ENCODE results near the gene ATP5ME. TPM values are rescaled to one million over a fixed set of nuclear protein-coding genes. Genes with fewer than 3 reads are reported as not detected.

The ATP5ME gene
- total and polyA plus RNA-seq, 2 donors (not counting 1 experiment from before 2014, with no cell fraction given), result 257 to 356 TPM

DNA sequence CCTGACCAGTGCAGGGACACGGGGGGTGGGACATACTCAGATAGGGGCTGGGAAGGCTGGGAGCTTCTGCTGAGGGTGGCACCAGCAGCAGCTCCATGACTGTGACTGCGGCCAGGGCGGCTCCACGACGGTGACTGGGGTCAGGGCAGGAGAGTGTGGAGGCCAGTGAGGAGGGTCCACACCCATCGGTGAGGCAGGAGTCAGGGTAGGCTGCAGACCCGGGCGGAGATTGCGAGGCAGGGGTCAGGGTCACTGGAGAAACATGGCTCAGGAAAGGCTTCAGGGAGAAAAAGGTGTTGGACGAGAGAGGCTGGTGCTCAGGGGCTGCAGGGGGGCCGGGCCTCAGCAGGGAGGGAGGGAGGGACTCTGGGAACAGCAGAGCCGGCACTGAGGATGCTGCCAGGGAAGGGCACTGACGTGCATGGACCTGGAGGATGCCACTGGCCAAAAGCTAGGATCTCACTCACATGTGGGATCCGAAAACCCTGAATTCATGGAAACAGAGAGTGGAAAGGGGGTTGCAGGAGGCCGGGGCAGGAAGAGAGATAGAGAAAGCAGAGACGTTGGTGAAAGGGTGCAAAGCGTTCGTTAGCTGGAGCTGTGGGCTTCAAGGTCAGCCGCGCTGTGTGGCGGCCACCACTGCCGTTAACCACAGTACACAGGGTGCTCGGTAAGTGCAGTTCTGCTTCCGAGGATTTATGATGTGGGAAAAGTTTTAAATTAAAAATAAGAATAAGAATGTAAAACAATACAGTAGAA is 22.0 kb downstream of the ATP5ME start:
- H3K9me3 ChIP-seq (ENCODE audit: control insufficient read depth, insufficient read depth, low read depth, low read length), result no peaks in the 10 kb centered on the region
- H4K20me1 ChIP-seq (ENCODE audit: control insufficient read depth, extremely low read depth, insufficient read depth, low read length), result no peaks in the 10 kb centered on the region
- DNase-seq (ENCODE audit: low read depth in 2 of 2), result no peak
- H3K4me3 ChIP-seq (replicated peaks in 1 of 4; ENCODE audit: control extremely low read depth in 1 of 4, insufficient read depth in 1 of 4, low read depth in 3 of 4, low read length in 4 of 4), result no peak overlapping the region
- H3K4me1 ChIP-seq (ENCODE audit: control insufficient read depth, extremely low read depth, insufficient read depth, low read length), result no peaks in the 10 kb centered on the region
- no peak overlapping the region for H3K4me2 ChIP-seq (ENCODE audit: extremely low read depth, insufficient read depth, low read length)
- no peaks in the 10 kb centered on the region for H3K36me3 ChIP-seq (ENCODE audit: control insufficient read depth, insufficient read depth, low read length)
- H3K27ac ChIP-seq (ENCODE audit: insufficient read depth, low read length), result no peak overlapping the region
- peaks cover 4% of the 10 kb centered on the region for H3K27me3 ChIP-seq (ENCODE audit: control insufficient read depth, insufficient read depth, low read length)
- H3K79me2 ChIP-seq (ENCODE audit: control insufficient read depth, insufficient read depth, low read length), result no peaks in the 10 kb centered on the region
- TF ChIP-seq EZH2 (IDR thresholded peaks at IDR 0.05; ENCODE audit: low read length, missing control alignments), result no peak
- TF ChIP-seq, protein P1, sequence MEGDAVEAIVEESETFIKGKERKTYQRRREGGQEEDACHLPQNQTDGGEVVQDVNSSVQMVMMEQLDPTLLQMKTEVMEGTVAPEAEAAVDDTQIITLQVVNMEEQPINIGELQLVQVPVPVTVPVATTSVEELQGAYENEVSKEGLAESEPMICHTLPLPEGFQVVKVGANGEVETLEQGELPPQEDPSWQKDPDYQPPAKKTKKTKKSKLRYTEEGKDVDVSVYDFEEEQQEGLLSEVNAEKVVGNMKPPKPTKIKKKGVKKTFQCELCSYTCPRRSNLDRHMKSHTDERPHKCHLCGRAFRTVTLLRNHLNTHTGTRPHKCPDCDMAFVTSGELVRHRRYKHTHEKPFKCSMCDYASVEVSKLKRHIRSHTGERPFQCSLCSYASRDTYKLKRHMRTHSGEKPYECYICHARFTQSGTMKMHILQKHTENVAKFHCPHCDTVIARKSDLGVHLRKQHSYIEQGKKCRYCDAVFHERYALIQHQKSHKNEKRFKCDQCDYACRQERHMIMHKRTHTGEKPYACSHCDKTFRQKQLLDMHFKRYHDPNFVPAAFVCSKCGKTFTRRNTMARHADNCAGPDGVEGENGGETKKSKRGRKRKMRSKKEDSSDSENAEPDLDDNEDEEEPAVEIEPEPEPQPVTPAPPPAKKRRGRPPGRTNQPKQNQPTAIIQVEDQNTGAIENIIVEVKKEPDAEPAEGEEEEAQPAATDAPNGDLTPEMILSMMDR (conservative IDR thresholded peaks at IDR 0.05 in 1 of 2, IDR thresholded peaks at IDR 0.05 in 1 of 2; ENCODE audit: low read depth in 1 of 2, low read length in 2 of 2), result no peak
- no peak overlapping the region for H2AFZ ChIP-seq (ENCODE audit: low read length)
- no peak overlapping the region for H3K9ac ChIP-seq (ENCODE audit: insufficient read depth, low read length)

DNA sequence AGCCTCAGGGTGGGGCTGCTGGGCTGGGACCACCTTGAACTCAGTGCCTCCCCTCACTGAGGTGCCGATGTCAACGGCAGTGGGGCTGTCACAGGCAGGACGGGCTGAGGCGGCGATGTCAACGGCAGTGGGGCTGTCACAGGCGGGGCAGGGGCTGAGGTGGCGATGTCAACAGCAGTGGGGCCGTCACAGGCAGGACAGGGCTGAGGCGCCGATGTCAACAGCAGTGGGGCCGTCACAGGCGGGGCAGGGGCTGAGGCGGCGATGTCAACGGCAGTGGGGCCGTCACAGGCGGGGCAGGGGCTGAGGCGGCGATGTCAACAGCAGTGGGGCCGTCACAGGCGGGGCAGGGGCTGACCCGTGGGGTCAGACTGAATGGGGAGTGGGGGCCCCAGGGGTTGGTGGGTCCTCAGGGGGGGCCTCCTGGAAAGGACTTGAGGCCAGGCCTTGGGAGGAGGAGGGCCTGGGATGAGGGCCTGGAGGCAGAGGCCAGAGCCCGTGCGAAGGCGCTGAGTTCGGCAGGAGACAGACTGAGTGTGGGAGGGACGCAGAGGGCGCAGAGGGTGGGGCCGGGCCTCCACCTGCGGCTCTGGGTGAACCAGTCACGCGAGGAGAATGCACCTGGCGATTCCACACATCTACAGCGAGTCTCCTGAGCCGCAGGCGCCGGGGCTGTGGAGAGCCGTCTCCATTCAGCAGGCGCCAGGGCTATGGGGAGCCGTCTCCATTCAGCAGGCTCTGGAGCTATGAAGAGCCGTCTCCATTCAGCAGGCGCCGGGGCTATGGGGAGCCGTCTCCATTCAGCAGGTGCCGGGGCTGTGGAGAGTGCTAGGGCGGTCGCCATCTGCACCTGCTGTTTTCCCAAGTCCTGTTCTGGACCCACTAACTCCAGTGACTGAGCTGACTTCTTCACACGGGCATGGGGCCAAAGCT is 22.9 kb downstream of the ATP5ME start:
- H3K27me3 ChIP-seq (ENCODE audit: control insufficient read depth, insufficient read depth, low read length), result peaks cover 4% of the 10 kb centered on the region
- no peaks in the 10 kb centered on the region for H3K79me2 ChIP-seq (ENCODE audit: control insufficient read depth, insufficient read depth, low read length)
- TF ChIP-seq, protein P1 (conservative IDR thresholded peaks at IDR 0.05 in 1 of 2, IDR thresholded peaks at IDR 0.05 in 1 of 2; ENCODE audit: low read depth in 1 of 2, low read length in 2 of 2), result no peak
- TF ChIP-seq EZH2 (IDR thresholded peaks at IDR 0.05; ENCODE audit: low read length, missing control alignments), result no peak
- H3K36me3 ChIP-seq (ENCODE audit: control insufficient read depth, insufficient read depth, low read length), result no peaks in the 10 kb centered on the region
- H3K27ac ChIP-seq (ENCODE audit: insufficient read depth, low read length), result no peak overlapping the region
- no peak overlapping the region for H2AFZ ChIP-seq (ENCODE audit: low read length)
- no peak overlapping the region for H3K4me3 ChIP-seq (replicated peaks in 1 of 4; ENCODE audit: control extremely low read depth in 1 of 4, insufficient read depth in 1 of 4, low read depth in 3 of 4, low read length in 4 of 4)
- H3K9ac ChIP-seq (ENCODE audit: insufficient read depth, low read length), result no peak overlapping the region
- H3K4me1 ChIP-seq (ENCODE audit: control insufficient read depth, extremely low read depth, insufficient read depth, low read length), result no peaks in the 10 kb centered on the region
- DNase-seq (ENCODE audit: low read depth in 2 of 2), result no peak
- no peaks in the 10 kb centered on the region for H3K9me3 ChIP-seq (ENCODE audit: control insufficient read depth, insufficient read depth, low read depth, low read length)
- H4K20me1 ChIP-seq (ENCODE audit: control insufficient read depth, extremely low read depth, insufficient read depth, low read length), result no peaks in the 10 kb centered on the region
- H3K4me2 ChIP-seq (ENCODE audit: extremely low read depth, insufficient read depth, low read length), result no peak overlapping the region

DNA sequence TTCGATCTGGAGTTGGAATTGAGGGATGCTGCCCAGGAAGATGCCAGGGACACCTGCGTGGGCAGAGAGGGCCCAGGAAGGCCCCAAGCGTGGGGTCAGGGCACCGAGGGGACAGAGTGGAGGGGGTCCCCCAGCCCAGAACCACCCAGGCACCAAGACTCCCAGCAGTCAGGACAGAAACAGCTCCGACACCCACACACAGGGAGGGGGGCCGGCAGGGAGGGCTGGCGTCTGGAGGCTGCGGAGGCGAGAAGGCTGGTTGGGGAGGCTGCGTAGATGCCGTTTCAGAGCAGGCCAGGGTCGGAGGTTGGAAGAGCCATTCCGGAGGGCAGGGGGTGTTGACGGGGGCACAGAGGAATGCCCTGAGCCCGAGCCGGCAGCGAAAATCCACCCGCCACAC is 23.6 kb downstream of the ATP5ME start:
- H3K4me2 ChIP-seq (ENCODE audit: extremely low read depth, insufficient read depth, low read length), result no peak overlapping the region
- H4K20me1 ChIP-seq (ENCODE audit: control insufficient read depth, extremely low read depth, insufficient read depth, low read length), result no peaks in the 10 kb centered on the region
- no peak overlapping the region for H3K9ac ChIP-seq (ENCODE audit: insufficient read depth, low read length)
- no peaks in the 10 kb centered on the region for H3K36me3 ChIP-seq (ENCODE audit: control insufficient read depth, insufficient read depth, low read length)
- no peak for DNase-seq (ENCODE audit: low read depth in 2 of 2)
- peaks cover 4% of the 10 kb centered on the region for H3K27me3 ChIP-seq (ENCODE audit: control insufficient read depth, insufficient read depth, low read length)
- no peaks in the 10 kb centered on the region for H3K9me3 ChIP-seq (ENCODE audit: control insufficient read depth, insufficient read depth, low read depth, low read length)
- H2AFZ ChIP-seq (ENCODE audit: low read length), result no peak overlapping the region
- H3K4me1 ChIP-seq (ENCODE audit: control insufficient read depth, extremely low read depth, insufficient read depth, low read length), result no peaks in the 10 kb centered on the region
- H3K27ac ChIP-seq (ENCODE audit: insufficient read depth, low read length), result no peak overlapping the region
- no peaks in the 10 kb centered on the region for H3K79me2 ChIP-seq (ENCODE audit: control insufficient read depth, insufficient read depth, low read length)
- TF ChIP-seq, protein P1 (conservative IDR thresholded peaks at IDR 0.05 in 1 of 2, IDR thresholded peaks at IDR 0.05 in 1 of 2; ENCODE audit: low read depth in 1 of 2, low read length in 2 of 2), result no peak
- no peak for TF ChIP-seq EZH2 (IDR thresholded peaks at IDR 0.05; ENCODE audit: low read length, missing control alignments)
- H3K4me3 ChIP-seq (replicated peaks in 1 of 4; ENCODE audit: control extremely low read depth in 1 of 4, insufficient read depth in 1 of 4, low read depth in 3 of 4, low read length in 4 of 4), result no peak overlapping the region

Data from fibroblast of lung (primary cell).